Keratinocyte (primary cell): ENCODE results near the gene AZU1. TPM values are rescaled to one million over a fixed set of nuclear protein-coding genes. Genes with fewer than 3 reads are reported as not detected.
"Not testable (repeated sequence)": the region's sequence is repeated elsewhere in the genome, so short reads cannot be mapped to it uniquely, and the experiment has no call there.

ENCODE experiments used
- DNase-seq: peaks from one replicate; pipeline ENCODE4 v3.0.0-alpha.2; 2011; ENCODE audit warnings: low read depth, missing footprints, low spot score
- FAIRE-seq: peaks from 2 replicates; lab custom pipeline; 2011; peaks lifted over from hg19 to GRCh38; lab: Jason Lieb, UNC
- H2AFZ ChIP-seq: 2 replicates; pipeline ENCODE4 v1.6.0; 2012; ENCODE audit warnings: low read length, control low read depth, inconsistent platforms; ENCODE audit not compliant: control insufficient read depth
- H3K27ac ChIP-seq: 2 replicates; pipeline ENCODE4 v1.5.1; 2011; ENCODE audit warnings: low read length; ENCODE audit not compliant: control insufficient read depth, insufficient read depth
- H3K27me3 ChIP-seq: 3 replicates; pipeline ENCODE4 v1.6.0; 2011; ENCODE audit warnings: low read length; ENCODE audit not compliant: control insufficient read depth, insufficient read depth; ENCODE audit errors: extremely low read depth
- H3K36me3 ChIP-seq, 2 experiments: 2 replicates in 1 of 2; 3 replicates in 1 of 2; pipeline ENCODE4 v1.5.1; 2011; ENCODE audit warnings: low read length in 2 of 2, mild to moderate bottlenecking in 1 of 2; ENCODE audit not compliant: control insufficient read depth in 2 of 2, insufficient read depth in 2 of 2; ENCODE audit errors: extremely low read depth in 1 of 2
- H3K4me1 ChIP-seq: 3 replicates; pipeline ENCODE4 v1.5.1; 2011; ENCODE audit warnings: low read length; ENCODE audit not compliant: control insufficient read depth, insufficient read depth; ENCODE audit errors: extremely low read depth
- H3K4me2 ChIP-seq: 3 replicates; pipeline ENCODE4 v1.6.0; 2011; ENCODE audit warnings: low read depth, low read length; ENCODE audit not compliant: control insufficient read depth, insufficient read depth; ENCODE audit errors: extremely low read depth
- H3K4me3 ChIP-seq, 3 experiments: fragments of 200-600 bp in 1 of 3; sonication (generic) in 1 of 3; 2 replicates in 2 of 3; 3 replicates in 1 of 3; pipeline ENCODE4 v1.5.1; 2011 to 2016; ENCODE audit warnings: low read length in 3 of 3, mild to moderate bottlenecking in 3 of 3, control low read depth in 2 of 3, inconsistent platforms in 1 of 3, low read depth in 1 of 3, mixed read lengths in 1 of 3, mixed run types in 1 of 3, moderate library complexity in 1 of 3; ENCODE audit not compliant: control insufficient read depth in 2 of 3, insufficient read depth in 2 of 3; ENCODE audit errors: extremely low read depth in 1 of 3
- H3K79me2 ChIP-seq: 2 replicates; pipeline ENCODE4 v1.6.0; 2012; ENCODE audit warnings: low read length; ENCODE audit not compliant: control insufficient read depth, insufficient read depth
- H3K9ac ChIP-seq: 3 replicates; pipeline ENCODE4 v1.6.0; 2011; ENCODE audit warnings: low read length; ENCODE audit not compliant: control insufficient read depth, insufficient read depth; ENCODE audit errors: extremely low read depth
- H3K9me1 ChIP-seq: 3 replicates; pipeline ENCODE4 v1.6.0; 2011; ENCODE audit warnings: low read length; ENCODE audit not compliant: control insufficient read depth, insufficient read depth; ENCODE audit errors: extremely low read depth
- H3K9me3 ChIP-seq: 2 replicates; pipeline ENCODE4 v1.5.1; 2012; ENCODE audit warnings: low read depth, low read length; ENCODE audit not compliant: control insufficient read depth
- H4K20me1 ChIP-seq: 3 replicates; pipeline ENCODE4 v1.6.0; 2011; ENCODE audit warnings: low read length; ENCODE audit not compliant: control insufficient read depth, insufficient read depth; ENCODE audit errors: extremely low read depth
- EZH2 ChIP-seq: IDR thresholded peaks from one replicate; pipeline ENCODE4 v1.6.1; 2012; ENCODE audit warnings: inconsistent platforms, mild to moderate bottlenecking, low read length, moderate library complexity
- dilution Hi-C: fragments of 300-500 bp; cut with MboI; formaldehyde crosslinking; loops from one replicate; pipeline ENCODE4 v1.7.0; 2020; ENCODE audit warnings: low sequenced_read_pairs; ENCODE audit not compliant: extremely low pct_ligation_motif_present
- polyA plus RNA-seq, 5 experiments: library from polyadenylated mRNA; depleted of rRNA in 3 of 5; stranded (reverse) in 3 of 5; stranded (forward) in 1 of 5; unstranded in 1 of 5; fragments of >200 nt; gene quantifications; 1 replicate in 1 of 5; 2 replicates in 3 of 5; 3 replicates in 1 of 5; pipeline versions ENCODE4 v1.2.1 to v1.2.3, GENCODE V29; 2011 to 2012; ENCODE audit warnings: missing spikeins in 2 of 5, low read depth in 1 of 5, low replicate concordance in 1 of 5
- TF ChIP-seq, protein P1 (sequence below), 3 experiments: IDR thresholded peaks in 1 of 3; conservative IDR thresholded peaks in 1 of 3; optimal IDR thresholded peaks in 1 of 3; 2 replicates in 2 of 3; 3 replicates in 1 of 3; pipeline versions ENCODE3 to v1.5.1; 2011; ENCODE audit warnings: low read length in 3 of 3, mild to moderate bottlenecking in 3 of 3, moderate library complexity in 2 of 3, control low read depth in 1 of 3, inconsistent platforms in 1 of 3; ENCODE audit not compliant: insufficient read depth in 2 of 3; ENCODE audit errors: extremely low read depth in 1 of 3

AZU1 gene
- polyA plus RNA-seq, 1 donor (not counting 4 experiments of a cell fraction or from before 2014, with no cell fraction given), result not detected

DNA sequence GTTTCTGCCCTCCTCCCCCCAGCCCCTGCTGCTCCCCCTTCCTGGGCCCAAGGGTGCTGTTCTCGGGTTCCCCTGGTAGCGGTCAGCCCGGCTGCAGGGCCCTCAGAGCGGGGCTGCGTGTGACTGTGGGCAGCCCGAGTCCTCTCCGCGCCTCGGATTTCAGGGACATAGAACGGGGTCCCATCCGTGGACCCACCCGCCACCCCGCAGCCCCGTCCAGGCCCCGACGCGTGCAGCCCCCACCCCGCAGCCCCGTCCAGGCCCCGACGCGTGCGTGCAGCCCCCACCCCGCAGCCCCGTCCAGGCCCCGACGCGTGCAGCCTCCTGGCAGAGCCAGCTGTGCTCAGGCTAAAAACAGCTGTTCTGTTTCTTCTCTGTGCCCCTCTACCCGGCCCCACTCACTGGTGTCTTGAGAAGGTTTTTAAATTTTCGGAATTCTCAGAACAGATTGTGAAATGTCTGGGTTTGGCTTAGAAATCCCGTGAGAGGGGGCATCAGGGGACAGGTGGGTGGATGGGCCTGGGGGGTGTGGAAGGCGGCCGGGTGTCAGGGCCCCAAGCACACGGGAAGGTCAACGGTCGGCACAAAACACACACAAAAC lies 7.7 kb downstream of the AZU1 start:
- Histone ChIP-seq H3K9me1 (no peaks in the 10 kb centered on the region), H3K4me3 (no peak overlapping the region), H3K4me2 (no peak overlapping the region), H3K27ac (no peak overlapping the region), H3K27me3 (peaks cover 33% of the 10 kb centered on the region), H3K4me1 (no peaks in the 10 kb centered on the region), H3K9me3 (no peaks in the 10 kb centered on the region), H4K20me1 (no peaks in the 10 kb centered on the region), H3K9ac (no peak overlapping the region), H2AFZ (no peak overlapping the region), H3K79me2 (no peaks in the 10 kb centered on the region), H3K36me3 (no peaks in the 10 kb centered on the region)
- dilution Hi-C loops, result no loop called here
- TF ChIP-seq, protein P1, sequence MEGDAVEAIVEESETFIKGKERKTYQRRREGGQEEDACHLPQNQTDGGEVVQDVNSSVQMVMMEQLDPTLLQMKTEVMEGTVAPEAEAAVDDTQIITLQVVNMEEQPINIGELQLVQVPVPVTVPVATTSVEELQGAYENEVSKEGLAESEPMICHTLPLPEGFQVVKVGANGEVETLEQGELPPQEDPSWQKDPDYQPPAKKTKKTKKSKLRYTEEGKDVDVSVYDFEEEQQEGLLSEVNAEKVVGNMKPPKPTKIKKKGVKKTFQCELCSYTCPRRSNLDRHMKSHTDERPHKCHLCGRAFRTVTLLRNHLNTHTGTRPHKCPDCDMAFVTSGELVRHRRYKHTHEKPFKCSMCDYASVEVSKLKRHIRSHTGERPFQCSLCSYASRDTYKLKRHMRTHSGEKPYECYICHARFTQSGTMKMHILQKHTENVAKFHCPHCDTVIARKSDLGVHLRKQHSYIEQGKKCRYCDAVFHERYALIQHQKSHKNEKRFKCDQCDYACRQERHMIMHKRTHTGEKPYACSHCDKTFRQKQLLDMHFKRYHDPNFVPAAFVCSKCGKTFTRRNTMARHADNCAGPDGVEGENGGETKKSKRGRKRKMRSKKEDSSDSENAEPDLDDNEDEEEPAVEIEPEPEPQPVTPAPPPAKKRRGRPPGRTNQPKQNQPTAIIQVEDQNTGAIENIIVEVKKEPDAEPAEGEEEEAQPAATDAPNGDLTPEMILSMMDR (optimal IDR thresholded peaks at IDR 0.05 in 1 of 3, IDR thresholded peaks at IDR 0.05 in 1 of 3, conservative IDR thresholded peaks at IDR 0.05 in 1 of 3; ENCODE audit: extremely low read depth in 1 of 3, insufficient read depth in 2 of 3, low read length in 3 of 3), result no peak
- no peak for TF ChIP-seq EZH2
- DNase-seq (no peak), FAIRE-seq (no peak)

- Histone ChIP-seq H3K4me1 (no peaks in the 10 kb centered on the region), H3K79me2 (no peaks in the 10 kb centered on the region), H3K27ac (no peak within 1 kb of the TSS), H3K4me2 (no peak within 1 kb of the TSS), H3K9ac (no peak within 1 kb of the TSS), H3K4me3 (no peak within 1 kb of the TSS), H3K27me3 (peaks cover 33% of the 10 kb centered on the region), H3K36me3 (no peaks in the 10 kb centered on the region), H3K9me3 (no peaks in the 10 kb centered on the region), H4K20me1 (no peaks in the 10 kb centered on the region), H3K9me1 (no peaks in the 10 kb centered on the region), H2AFZ (no peak within 1 kb of the TSS)
- no peak for TF ChIP-seq EZH2
- TF ChIP-seq, protein P1 (optimal IDR thresholded peaks at IDR 0.05 in 1 of 3, IDR thresholded peaks at IDR 0.05 in 1 of 3, conservative IDR thresholded peaks at IDR 0.05 in 1 of 3; ENCODE audit: extremely low read depth in 1 of 3, insufficient read depth in 2 of 3, low read length in 3 of 3), result no peak
- DNase-seq (no peak), FAIRE-seq (no peak)
- dilution Hi-C loops, result no loop called here
Measured at GRCh38 chr19:840519-841206, 13.0 kb downstream of the AZU1 start, which contains the start of gene PRTN3. Gene PRTN3 (plus strand): TSS chr19:840999. CDS start chr19:841009, 10 bp downstream.

DNA sequence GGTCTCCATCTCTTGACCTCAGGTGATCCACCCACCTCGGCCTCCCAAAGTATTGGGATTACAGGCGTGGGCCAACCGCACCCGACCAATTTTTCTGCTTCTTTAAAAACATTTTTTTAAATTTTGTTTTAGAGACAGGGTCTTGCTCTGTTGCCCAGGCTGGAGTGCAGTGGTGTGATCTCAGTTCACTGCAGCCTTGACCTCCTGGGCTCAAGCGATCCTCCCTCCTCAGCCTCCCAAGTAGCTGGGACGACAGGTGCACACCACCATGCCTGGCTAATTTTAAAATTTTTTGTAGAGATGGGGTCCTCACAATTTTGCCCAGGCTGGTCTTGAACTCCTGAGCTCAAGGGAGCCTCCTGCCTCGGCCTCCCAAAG lies 15.2 kb downstream of the AZU1 start:
- H3K9ac ChIP-seq, FAIRE-seq, H4K20me1 ChIP-seq, H2AFZ ChIP-seq, H3K36me3 ChIP-seq, H3K4me2 ChIP-seq, DNase-seq, dilution Hi-C loops, H3K9me1 ChIP-seq, H3K4me3 ChIP-seq, H3K9me3 ChIP-seq, H3K4me1 ChIP-seq, H3K27ac ChIP-seq, H3K79me2 ChIP-seq: not testable (repeated sequence)
- H3K27me3 ChIP-seq, result peaks cover 41% of the 10 kb centered on the region
